K562 (cell line): Measurements from ENCODE around the gene VAC14. TPM values are rescaled to one million over a fixed set of nuclear protein-coding genes. Genes with fewer than 3 reads are reported as not detected.

ENCODE experiments used
- ATAC-seq: fragments of 200-7000 bp; cut with Tn5 transposase; 3 replicates; pipeline ENCODE4 v1.9.1; 2020; ENCODE audit warnings: moderate library complexity
- BruUV-seq: library from RNA; stranded (reverse); fragments of 400-500 nt; replicated peaks from 2 replicates; lab custom pipeline; 2021; lab: Mats Ljungman, UMichigan
- CTCF ChIA-PET: fragments of 300-600 bp; formaldehyde crosslinking; extraction: SDS; loops from one replicate; lab custom pipeline; 2021; ENCODE audit warnings: low intra/inter-chr PET ratio; lab: Yijun Ruan, JAX
- POLR2A ChIA-PET: fragments of 300-600, 350-650 bp; sonication (Branson Sonifier 250); formaldehyde crosslinking; extraction: SDS; loops from one replicate; lab custom pipeline; 2021; ENCODE audit warnings: antibody characterized with exemption, inconsistent platforms; lab: Yijun Ruan, JAX
- DNase-seq, 4 experiments: peaks; one replicate each; pipeline versions ENCODE4 v3.0.0 to v3.0.0-alpha.2; 2011 to 2018; ENCODE audit warnings: low spot score in 3 of 4, mixed read lengths in 3 of 4; ENCODE audit errors: extremely low read depth in 1 of 4
- FAIRE-seq: peaks from 2 replicates; lab custom pipeline; 2011; peaks lifted over from hg19 to GRCh38; lab: Jason Lieb, UNC
- H2AFZ ChIP-seq: 2 replicates; pipeline ENCODE4 v1.6.0; 2011; ENCODE audit warnings: low read depth, low read length, control low read depth, inconsistent platforms
- H3K27ac ChIP-seq: fragments of 200-600 bp; 3 replicates; pipeline ENCODE4 v1.8.0; 2011; ENCODE audit warnings: low read depth, mild to moderate bottlenecking, control low read depth, inconsistent platforms, low read length, moderate library complexity, mixed read lengths; ENCODE audit errors: extremely low read depth
- H3K27me3 ChIP-seq, 2 experiments: fragments of 300-600 bp in 1 of 2; 2 replicates in 1 of 2; 3 replicates in 1 of 2; pipeline versions ENCODE4 v1.6.0 to v1.8.0; 2011; ENCODE audit warnings: inconsistent platforms in 2 of 2, low read length in 2 of 2, mild to moderate bottlenecking in 1 of 2, mixed read lengths in 1 of 2, moderate library complexity in 1 of 2; ENCODE audit not compliant: control insufficient read depth in 2 of 2, insufficient read depth in 2 of 2
- H3K36me3 ChIP-seq: fragments of 300-600 bp; 3 replicates; pipeline ENCODE4 v1.8.0; 2011; ENCODE audit warnings: mild to moderate bottlenecking, low read length, inconsistent platforms; ENCODE audit not compliant: control insufficient read depth, insufficient read depth
- H3K4me1 ChIP-seq, 2 experiments: fragments of 200-600 bp in 1 of 2; replicated peaks in 1 of 2; 2 replicates in 1 of 2; 3 replicates in 1 of 2; pipeline versions ENCODE4 v1.5.1 to v1.8.0; 2011; ENCODE audit warnings: inconsistent platforms in 2 of 2, low read length in 2 of 2, mild to moderate bottlenecking in 1 of 2, mixed read lengths in 1 of 2, moderate library complexity in 1 of 2; ENCODE audit not compliant: control insufficient read depth in 2 of 2, insufficient read depth in 2 of 2
- H3K4me2 ChIP-seq: 2 replicates; pipeline ENCODE4 v1.6.1; 2011; ENCODE audit warnings: low read length, control low read depth, inconsistent platforms, mixed read lengths; ENCODE audit not compliant: insufficient read depth
- H3K4me3 ChIP-seq: fragments of 200-600 bp; sonication (generic), shearing (Covaris generic); 2 replicates; pipeline ENCODE4 v1.5.1; 2016; ENCODE audit warnings: control low read depth, inconsistent platforms
- H3K79me2 ChIP-seq: fragments of 200-600 bp; 3 replicates; pipeline ENCODE4 v1.8.0; 2011; ENCODE audit warnings: low read length, inconsistent platforms; ENCODE audit not compliant: control insufficient read depth, insufficient read depth
- H3K9ac ChIP-seq, 2 experiments: 2 replicates each; pipeline versions ENCODE4 v1.6.0 to v1.6.1; 2011; ENCODE audit warnings: low read depth in 2 of 2, low read length in 2 of 2, control low read depth in 1 of 2, inconsistent platforms in 1 of 2, mild to moderate bottlenecking in 1 of 2, mixed read lengths in 1 of 2; ENCODE audit not compliant: insufficient read depth in 1 of 2
- H3K9me1 ChIP-seq: one replicate; pipeline ENCODE4 v1.6.0; 2011; ENCODE audit warnings: inconsistent platforms, mild to moderate bottlenecking, low read length, moderate library complexity; ENCODE audit not compliant: control insufficient read depth, insufficient read depth
- H3K9me3 ChIP-seq: replicated peaks from 2 replicates; pipeline ENCODE4 v1.5.1; 2011; ENCODE audit warnings: low read depth, low read length, inconsistent platforms; ENCODE audit not compliant: control insufficient read depth, insufficient read depth
- H4K20me1 ChIP-seq: replicated peaks from 2 replicates; pipeline ENCODE4 v1.6.1; 2011; ENCODE audit warnings: low read length, inconsistent platforms, mixed read lengths; ENCODE audit not compliant: control insufficient read depth, insufficient read depth
- C11orf30 ChIP-seq: fragments of 450-650 bp; IDR thresholded peaks from 2 replicates; pipeline ENCODE4 v1.6.1; 2016; ENCODE audit warnings: low read depth, mild to moderate bottlenecking
- CCNT2 ChIP-seq: IDR thresholded peaks from 2 replicates; pipeline ENCODE4 v1.6.1; 2011; ENCODE audit warnings: borderline replicate concordance, low read depth, mild to moderate bottlenecking, moderate library complexity, mixed read lengths, low read length; ENCODE audit not compliant: insufficient read length; ENCODE audit errors: extremely low read depth
- GMEB1 ChIP-seq: fragments of 250-450 bp; sonication (Bioruptor Pico); IDR thresholded peaks from 2 replicates; pipeline ENCODE4 v1.4.0; 2020; ENCODE audit warnings: mild to moderate bottlenecking
- NR2C1 ChIP-seq, 2 experiments: fragments of 450-650 bp; IDR thresholded peaks; 2 replicates each; pipeline ENCODE4 v1.6.1; 2017; ENCODE audit warnings: mild to moderate bottlenecking in 2 of 2, antibody characterized with exemption in 1 of 2, inconsistent platforms in 1 of 2, missing compliant biosample characterization in 1 of 2, missing genetic modification characterization in 1 of 2
- TEAD4 ChIP-seq, 2 experiments: sonication (generic) in 1 of 2; formaldehyde crosslinking in 1 of 2; IDR thresholded peaks; 2 replicates each; pipeline versions ENCODE4 v1.6.1 to v1.8.0; 2012 to 2022; ENCODE audit warnings: borderline replicate concordance in 1 of 2, inconsistent platforms in 1 of 2, low read length in 1 of 2, mild to moderate bottlenecking in 1 of 2, missing genetic modification reagents in 1 of 2
- TRIM28 ChIP-seq: fragments of 450-650 bp; IDR thresholded peaks from 2 replicates; pipeline ENCODE4 v1.6.1; 2017
- ZEB2 ChIP-seq: fragments of 450-650 bp; IDR thresholded peaks from 2 replicates; pipeline ENCODE4 v1.6.1; 2016
- WGBS: fragments of 100-300 bp; shearing (Covaris generic); methylation state at CpG from one replicate; pipeline ENCODE4 v1.1.6; 2016; ENCODE audit warnings: low coverage, mixed read lengths; ENCODE audit not compliant: insufficient coverage; ENCODE audit errors: missing lambda C conversion rate; 5-methylcytosine and 5-hydroxymethylcytosine counted together
- in situ Hi-C: fragments of 300-500 bp; cut with MboI; formaldehyde crosslinking; loops from 4 replicates; pipeline ENCODE4 v1.15.0; 2018; ENCODE audit warnings: inconsistent platforms, mixed read lengths
- intact Hi-C: fragments of 100-400 bp; cut with micrococcal nuclease; formaldehyde crosslinking; loops from 2 replicates; pipeline ENCODE4 v1.14.2; 2022
- polyA plus RNA-seq, 8 experiments: library from polyadenylated mRNA; depleted of rRNA in 4 of 8; stranded (reverse) in 5 of 8; unstranded in 3 of 8; fragments of >200 nt; fragmentation: Nextera tagmentation in 2 of 8; fragmentation: Illumina TruSeq in 1 of 8; extraction: Ambion mirVana in 2 of 8; extraction: Trizol in 1 of 8; gene quantifications; 2 replicates each; pipeline versions ENCODE4 v1.2.1 to v1.2.3, GENCODE V29; 2011 to 2014; ENCODE audit warnings: inconsistent platforms in 1 of 8, missing spikeins in 1 of 8
- total RNA-seq, 7 experiments: library from RNA; depleted of rRNA in 6 of 7; stranded (reverse); fragments of >200 nt in 6 of 7; fragmentation: Illumina TruSeq in 2 of 7; extraction: Trizol in 2 of 7; gene quantifications; 2 replicates each; pipeline versions ENCODE4 v1.2.1 to v1.2.3, GENCODE V29; 2011 to 2021; ENCODE audit warnings: low replicate concordance in 1 of 7

The VAC14 gene
- total and polyA plus RNA-seq, 9 of the 15 experiments (the other 6 are each of a cell fraction or from before 2014, with no cell fraction given): 1.3 to 41.6 (median 26.6) TPM

GRCh38 chr16:70753694-70754325 is 47.1 kb downstream of the VAC14 start (continued):
- TF ChIP-seq GMEB1: no peak
- no peak for TF ChIP-seq ZEB2
- TF ChIP-seq TRIM28: no peak
- TF ChIP-seq TEAD4 (IDR thresholded peaks at IDR 0.05; ENCODE audit: low read length): no peak
- TF ChIP-seq TEAD4 (CRISPR knock-in tag; IDR thresholded peaks at IDR 0.05; ENCODE audit: borderline replicate concordance): no peak
- no peak for TF ChIP-seq CCNT2

GRCh38 chr16:70753228-70753627 is 47.7 kb downstream of the VAC14 start:
- no TSS peak for BruUV-seq
- FAIRE-seq (no peak), ATAC-seq (no peak), DNase-seq (no peak)
- no peaks in the 10 kb centered on the region for H3K9me3 ChIP-seq
- ChIA-PET POLR2A (interaction anchor here (0.7 kb wide), 1 partner anchor 186 kb away, joined by 3 read pairs; no protein-coding TSS in a partner anchor), CTCF (no interaction called here)
- intact Hi-C loops: no loop called here
- 0 out of 4 replicates have a peak overlapping the region, but pooled peaks of 1 of the 2 experiments have one; percentile 61 for H3K9ac ChIP-seq
- TF ChIP-seq NR2C1 (IDR thresholded peaks at IDR 0.05) (no peak), NR2C1 (tag; IDR thresholded peaks at IDR 0.05) (no peak), C11orf30 (peak; percentile 12; the same call in 1 of the 2 replicates)
- no peak overlapping the region for H2AFZ ChIP-seq
- in situ Hi-C loops: no loop called here
- H3K4me2 ChIP-seq: no peak overlapping the region
- no peaks in the 10 kb centered on the region for H3K9me1 ChIP-seq
- no peaks in the 10 kb centered on the region for H4K20me1 ChIP-seq
- H3K4me1 ChIP-seq: peaks cover 4 to 28% of the 10 kb centered on the region in 2 experiments
- peaks cover 17% of the 10 kb centered on the region; the same call in 2 of the 3 replicates for H3K36me3 ChIP-seq
- 79% methylated on average over 5 of the region's 6 CpGs for WGBS
- no peaks in the 10 kb centered on the region for H3K79me2 ChIP-seq
- H3K27me3 ChIP-seq: no peaks in the 10 kb centered on the region
- H3K4me3 ChIP-seq: no peak overlapping the region
- H3K27ac ChIP-seq: no peak overlapping the region
